ENCODE data around the gene RALB. TPM values are rescaled to one million over a fixed set of nuclear protein-coding genes. Genes with fewer than 3 reads are reported as not detected.

Gene RALB
- total and polyA plus RNA-seq, 8 donors, result 26.3 to 87.4 (median 41.5) TPM

GRCh38 chr2:120302301-120302700, 49.6 kb downstream of the RALB start:
- Histone ChIP-seq H3K4me1 (peaks cover 0 to 11% (median 0%) of the 10 kb centered on the region in 4 donors), H3K4me3 (no peak overlapping the region), H3K9me3 (no peaks in the 10 kb centered on the region), H3K27ac (no peak overlapping the region), H3K27me3 (no peaks in the 10 kb centered on the region), H3K36me3 (peaks cover 12 to 70% (median 62%) of the 10 kb centered on the region in 4 donors)
- intact Hi-C loops (cut with DNase I; ENCODE audit: low total_unique reads), result no loop called here
- TF ChIP-seq, protein P1, sequence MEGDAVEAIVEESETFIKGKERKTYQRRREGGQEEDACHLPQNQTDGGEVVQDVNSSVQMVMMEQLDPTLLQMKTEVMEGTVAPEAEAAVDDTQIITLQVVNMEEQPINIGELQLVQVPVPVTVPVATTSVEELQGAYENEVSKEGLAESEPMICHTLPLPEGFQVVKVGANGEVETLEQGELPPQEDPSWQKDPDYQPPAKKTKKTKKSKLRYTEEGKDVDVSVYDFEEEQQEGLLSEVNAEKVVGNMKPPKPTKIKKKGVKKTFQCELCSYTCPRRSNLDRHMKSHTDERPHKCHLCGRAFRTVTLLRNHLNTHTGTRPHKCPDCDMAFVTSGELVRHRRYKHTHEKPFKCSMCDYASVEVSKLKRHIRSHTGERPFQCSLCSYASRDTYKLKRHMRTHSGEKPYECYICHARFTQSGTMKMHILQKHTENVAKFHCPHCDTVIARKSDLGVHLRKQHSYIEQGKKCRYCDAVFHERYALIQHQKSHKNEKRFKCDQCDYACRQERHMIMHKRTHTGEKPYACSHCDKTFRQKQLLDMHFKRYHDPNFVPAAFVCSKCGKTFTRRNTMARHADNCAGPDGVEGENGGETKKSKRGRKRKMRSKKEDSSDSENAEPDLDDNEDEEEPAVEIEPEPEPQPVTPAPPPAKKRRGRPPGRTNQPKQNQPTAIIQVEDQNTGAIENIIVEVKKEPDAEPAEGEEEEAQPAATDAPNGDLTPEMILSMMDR (IDR thresholded peaks at IDR 0.05), result no peak
- TF ChIP-seq POLR2AphosphoS5 (IDR thresholded peaks at IDR 0.05) (no peak), POLR2A (IDR thresholded peaks at IDR 0.05) (no peak)
- DNase-seq, result no peak
- WGBS, 5 donors, result 88 to 93% (median 92%) methylated on average over 12 of the region's 12 CpGs

DNA sequence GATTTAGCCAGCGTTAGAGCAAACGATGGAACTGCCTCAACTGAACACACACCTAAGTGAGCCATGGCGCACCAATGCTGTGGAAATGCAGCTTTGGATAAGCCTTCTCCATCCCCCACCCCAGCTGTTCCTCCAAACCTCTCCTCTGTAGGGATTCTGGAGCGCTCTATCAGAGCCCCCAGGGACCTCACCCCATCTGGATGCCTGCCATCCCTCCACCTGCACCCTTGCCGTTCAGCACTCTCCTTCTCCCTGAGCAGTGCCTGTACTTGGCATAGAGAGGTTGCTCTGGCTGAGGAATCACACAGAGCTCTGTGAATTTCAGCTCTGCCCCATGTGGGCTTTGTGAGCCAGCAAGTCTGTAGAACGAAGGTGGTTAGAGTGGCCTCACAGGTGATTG, 50.5 kb downstream of the RALB start:
- no peaks in the 10 kb centered on the region for H3K9me3 ChIP-seq
- DNase-seq, result no peak
- 82 to 88% (median 83%) methylated on average over 6 of the region's 6 CpGs for WGBS, 5 donors

GRCh38 chr2:120305296-120305695, 52.6 kb downstream of the RALB start:
- intact Hi-C loops (cut with DNase I; ENCODE audit: low total_unique reads), result no loop called here
- no peak overlapping the region for H3K4me3 ChIP-seq
- WGBS, 5 donors, result 32 to 64% (median 46%) methylated on average over 4 to 6 of the region's 6 CpGs
- H3K27me3 ChIP-seq, result no peaks in the 10 kb centered on the region
- peaks cover 0 to 11% (median 0%) of the 10 kb centered on the region in 4 donors for H3K4me1 ChIP-seq
- no peak for TF ChIP-seq POLR2A (IDR thresholded peaks at IDR 0.05)
- no peak for TF ChIP-seq EP300 (IDR thresholded peaks at IDR 0.05)
- TF ChIP-seq, protein P1 (IDR thresholded peaks at IDR 0.05), result no peak
- no peak for TF ChIP-seq POLR2AphosphoS5 (IDR thresholded peaks at IDR 0.05)
- H3K36me3 ChIP-seq, result peaks cover 10 to 40% (median 34%) of the 10 kb centered on the region in 4 donors
- H3K9me3 ChIP-seq, result no peaks in the 10 kb centered on the region
- DNase-seq, result peak; percentile 5 to 36
- no peak overlapping the region for H3K27ac ChIP-seq

More for the DNA sequence above, 50.5 kb downstream of the RALB start:
- Histone ChIP-seq H3K27ac (no peak overlapping the region), H3K4me1 (peaks cover 0 to 11% (median 0%) of the 10 kb centered on the region in 4 donors), H3K4me3 (no peak overlapping the region), H3K27me3 (no peaks in the 10 kb centered on the region), H3K36me3 (peaks cover 12 to 61% (median 54%) of the 10 kb centered on the region in 4 donors)
- TF ChIP-seq POLR2AphosphoS5 (IDR thresholded peaks at IDR 0.05) (no peak), EP300 (IDR thresholded peaks at IDR 0.05) (no peak), POLR2A (IDR thresholded peaks at IDR 0.05) (no peak)
- TF ChIP-seq, protein P1 (IDR thresholded peaks at IDR 0.05), result no peak
- intact Hi-C loops (cut with DNase I; ENCODE audit: low total_unique reads), result no loop called here

- no peaks in the 10 kb centered on the region for H3K9me3 ChIP-seq
- TF ChIP-seq POLR2AphosphoS5 (IDR thresholded peaks at IDR 0.05), result no peak
- TF ChIP-seq POLR2A (IDR thresholded peaks at IDR 0.05), result no peak
- TF ChIP-seq EP300 (IDR thresholded peaks at IDR 0.05), result no peak
- TF ChIP-seq, protein P1 (IDR thresholded peaks at IDR 0.05), result no peak
- 92 to 96% (median 93%) methylated on average over 5 of the region's 5 CpGs for WGBS, 5 donors
- H3K27ac ChIP-seq, result no peak overlapping the region
- no peaks in the 10 kb centered on the region for H3K27me3 ChIP-seq
- no peak overlapping the region for H3K4me3 ChIP-seq
- peaks cover 10 to 33% (median 29%) of the 10 kb centered on the region in 4 donors for H3K36me3 ChIP-seq
- peaks cover 0 to 11% (median 0%) of the 10 kb centered on the region in 4 donors for H3K4me1 ChIP-seq
- intact Hi-C loops (cut with DNase I; ENCODE audit: low total_unique reads), result no loop called here
- DNase-seq, result no peak
These were observed 53.4 kb downstream of the RALB start for GRCh38 chr2:120305937-120306490.

Data from stomach (tissue), 9 donors.